Panc1 (cell line): ENCODE measurements around the gene ADARB1. TPM values are rescaled to one million over a fixed set of nuclear protein-coding genes. Genes with fewer than 3 reads are reported as not detected.
A peak's percentile ranks its signal among the peaks of the same experiment; 100 is the strongest.

ENCODE experiments used
- ATAC-seq: fragments of 200-7000 bp; cut with Tn5 transposase; 2 replicates; pipeline ENCODE4 v1.9.1; 2020; ENCODE audit warnings: mild to moderate bottlenecking, moderate library complexity
- Bru-seq: library from RNA; stranded (reverse); fragments of 400-500 nt; gene quantifications from one replicate; lab custom pipeline; 2021; lab: Mats Ljungman, UMichigan
- BruChase-seq, 2 experiments: library from RNA; stranded (reverse); fragments of 400-500 nt; gene quantifications; one replicate each; lab custom pipeline; 2021; lab: Mats Ljungman, UMichigan
- BruUV-seq: library from RNA; stranded (reverse); fragments of 400-500 nt; replicated peaks from 2 replicates; lab custom pipeline; 2021; lab: Mats Ljungman, UMichigan
- CTCF ChIA-PET: fragments of 300-600 bp; sonication (Branson Sonifier 250); formaldehyde crosslinking; loops from one replicate; lab custom pipeline; 2022; ENCODE audit warnings: antibody characterized with exemption; lab: Charles Lee
- POLR2A ChIA-PET: fragments of 300-600 bp; sonication (Branson Sonifier 250); formaldehyde crosslinking; loops from one replicate; lab custom pipeline; 2022; ENCODE audit warnings: antibody characterized with exemption; lab: Charles Lee
- DNase-seq: peaks from one replicate; pipeline ENCODE4 v3.0.0-alpha.2; 2010; ENCODE audit warnings: low read depth, low spot score
- H3K27ac ChIP-seq: 2 replicates; pipeline ENCODE4 v1.5.1; 2011; ENCODE audit warnings: mild to moderate bottlenecking, low read length, inconsistent platforms
- H3K27me3 ChIP-seq: fragments of 200-500 bp; sonication (Bioruptor generic); 2 replicates; pipeline ENCODE4 v1.6.0; 2014; ENCODE audit warnings: low read length, inconsistent platforms; ENCODE audit not compliant: control insufficient read depth, insufficient read depth
- H3K36me3 ChIP-seq: fragments of 200-500 bp; sonication (Bioruptor generic); 2 replicates; pipeline ENCODE4 v1.5.1; 2014; ENCODE audit warnings: inconsistent platforms, mild to moderate bottlenecking, low read length, moderate library complexity; ENCODE audit not compliant: control insufficient read depth, insufficient read depth
- H3K4me1 ChIP-seq: 2 replicates; pipeline ENCODE4 v1.5.1; 2011; ENCODE audit warnings: inconsistent platforms, mild to moderate bottlenecking, low read length, moderate library complexity; ENCODE audit not compliant: control insufficient read depth, insufficient read depth
- H3K4me3 ChIP-seq, 2 experiments: 2 replicates each; pipeline ENCODE4 v1.5.1; 2011 to 2012; ENCODE audit warnings: low read depth in 2 of 2, low read length in 2 of 2, mild to moderate bottlenecking in 2 of 2, inconsistent platforms in 1 of 2, moderate library complexity in 1 of 2
- H3K9me3 ChIP-seq: fragments of 200-500 bp; sonication (Bioruptor generic); 2 replicates; pipeline ENCODE4 v1.5.1; 2014; ENCODE audit warnings: low read depth, mild to moderate bottlenecking, inconsistent platforms, low read length, moderate library complexity; ENCODE audit not compliant: control insufficient read depth, insufficient read depth
- CTCF ChIP-seq: fragments of 450-650 bp; IDR thresholded peaks from 2 replicates; pipeline ENCODE4 v1.5.1; 2017; ENCODE audit warnings: mild to moderate bottlenecking
- POLR2AphosphoS5 ChIP-seq: IDR thresholded peaks from 2 replicates; pipeline ENCODE4 v1.6.1; 2012; ENCODE audit warnings: mild to moderate bottlenecking, low read depth, low read length, moderate library complexity
- SIN3A ChIP-seq: IDR thresholded peaks from 2 replicates; pipeline ENCODE4 v1.6.1; 2012; ENCODE audit warnings: low read depth, mild to moderate bottlenecking, low read length, moderate library complexity, borderline replicate concordance; ENCODE audit not compliant: insufficient read depth
- TCF7L2 ChIP-seq: IDR thresholded peaks from 2 replicates; pipeline ENCODE4 v1.6.1; 2011; ENCODE audit warnings: mild to moderate bottlenecking, low read depth, low read length, inconsistent platforms
- in situ Hi-C: cut with HindIII; loops from 2 replicates; pipeline ENCODE4 v1.10.0; 2016; ENCODE audit warnings: low sequenced_read_pairs, low pct_unique_long_range_greater_than_20kb
- intact Hi-C: fragments of 100-400 bp; cut with micrococcal nuclease; formaldehyde crosslinking; loops from one replicate; pipeline ENCODE4 v1.10.0; 2022; ENCODE audit not compliant: unreplicated experiment
- long read RNA-seq: library from polyadenylated mRNA; unstranded; transcript quantifications from one replicate; pipeline ENCODE4 v2.0.0, GENCODE V29; 2021; ENCODE audit not compliant: unreplicated experiment
- polyA plus RNA-seq: library from polyadenylated mRNA; unstranded; fragments of >200 nt; gene quantifications from one replicate; pipeline ENCODE4 v1.2.1, GENCODE V29; 2012; ENCODE audit warnings: missing spikeins; ENCODE audit not compliant: insufficient read length
- total RNA-seq: library from RNA; stranded (reverse); gene quantifications from one replicate; pipeline ENCODE4 v1.2.1, GENCODE V29; 2021; ENCODE audit not compliant: unreplicated experiment
- TF ChIP-seq, protein P1 (sequence below), 2 experiments: IDR thresholded peaks; 2 replicates each; pipeline ENCODE4 v1.6.1; 2011 to 2012; ENCODE audit warnings: low read depth in 2 of 2, control low read depth in 1 of 2, low read length in 1 of 2, mild to moderate bottlenecking in 1 of 2, moderate library complexity in 1 of 2; ENCODE audit not compliant: insufficient read depth in 1 of 2

The ADARB1 gene
- total RNA-seq = 15.0 TPM
- 9.3 TPM for polyA plus RNA-seq
- percentile 58 among the genes with signal in this experiment for Bru-seq, nascent RNA
- BruChase-seq, experiment 1, labeled RNA remaining after a 2-hour chase = percentile 70 among the genes with signal in this experiment
- BruChase-seq, experiment 2, labeled RNA remaining after a 6-hour chase = percentile 74 among the genes with signal in this experiment
- long read RNA-seq, partial matches to known transcripts = 10 of 39 reads
- long read RNA-seq, other reads (novel, unspliced or antisense) = 29 of 39 reads

GRCh38 chr21:45074048-45074817 is at the start of gene ADARB1:
ADARB1 (plus strand) TSS chr21:45074580; CDS start chr21:45171657, 97,077 bp downstream.
- H3K4me3 ChIP-seq = peak within 1 kb of the TSS; percentile 53 to 62
- peak within 1 kb of the TSS; percentile 51 for H3K27ac ChIP-seq
- no peaks in the 10 kb centered on the region for H3K9me3 ChIP-seq
- no peak for DNase-seq
- ChIA-PET POLR2A (no interaction called here), CTCF (interaction anchor here (0.6 to 0.7 kb wide), 2 partner anchors 142 to 273 kb away, joined by 3 to 5 read pairs; no protein-coding TSS in a partner anchor)
- BruUV-seq = no TSS peak
- H3K36me3 ChIP-seq = no peaks in the 10 kb centered on the region
- intact Hi-C loops (no loop called here), in situ Hi-C loops (no loop called here)
- no peaks in the 10 kb centered on the region for H3K27me3 ChIP-seq
- peaks cover 11% of the 10 kb centered on the region for H3K4me1 ChIP-seq
- TF ChIP-seq POLR2AphosphoS5 (no peak; the same call in none of the 2 replicates), SIN3A (peak; percentile 86; the same call in 1 of the 2 replicates)
- peak; percentile 79 for ATAC-seq

DNA sequence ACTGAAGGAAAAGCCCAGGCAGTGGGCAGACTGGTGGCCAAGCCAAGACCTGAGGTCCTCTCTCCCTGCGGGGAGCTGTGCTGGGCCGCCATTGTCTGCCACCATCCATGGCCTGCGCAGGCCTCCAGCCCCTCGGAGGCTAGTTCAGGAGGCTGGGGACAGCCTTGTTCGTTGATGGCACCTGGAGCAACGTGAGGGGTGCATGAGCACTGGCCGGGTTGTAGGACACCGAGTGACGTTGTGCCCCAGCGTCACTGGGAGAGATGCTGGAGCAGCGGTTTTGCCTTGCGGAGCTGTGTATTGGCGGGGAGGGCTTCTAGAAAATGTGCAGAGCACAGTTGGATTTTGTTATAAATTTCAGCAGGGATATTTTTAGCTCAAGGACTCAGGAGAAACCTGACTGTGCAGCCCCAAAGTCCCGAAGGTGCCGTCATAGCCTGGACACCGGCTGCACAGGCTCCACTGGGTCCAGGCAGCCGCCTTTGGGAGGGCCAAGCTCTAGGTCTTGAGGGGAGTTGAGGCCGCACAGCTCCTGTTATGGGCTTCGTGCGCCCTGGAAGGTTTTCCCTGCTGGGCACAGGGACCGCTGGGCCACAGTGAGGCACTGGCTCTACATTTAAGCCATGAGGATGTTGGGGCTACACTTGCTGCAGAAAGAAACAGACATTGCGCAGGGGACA is 48.2 kb upstream of the ADARB1 start:
- DNase-seq = no peak
- in situ Hi-C loops (no loop called here), intact Hi-C loops (no loop called here)
- Histone ChIP-seq H3K36me3 (no peaks in the 10 kb centered on the region), H3K4me1 (no peaks in the 10 kb centered on the region), H3K4me3 (no peak overlapping the region), H3K27ac (no peak overlapping the region), H3K9me3 (no peaks in the 10 kb centered on the region), H3K27me3 (no peaks in the 10 kb centered on the region)
- no peak for ATAC-seq
- ChIA-PET CTCF (no interaction called here), POLR2A (no interaction called here)
- no peak for TF ChIP-seq SIN3A
- BruUV-seq = no TSS peak

DNA sequence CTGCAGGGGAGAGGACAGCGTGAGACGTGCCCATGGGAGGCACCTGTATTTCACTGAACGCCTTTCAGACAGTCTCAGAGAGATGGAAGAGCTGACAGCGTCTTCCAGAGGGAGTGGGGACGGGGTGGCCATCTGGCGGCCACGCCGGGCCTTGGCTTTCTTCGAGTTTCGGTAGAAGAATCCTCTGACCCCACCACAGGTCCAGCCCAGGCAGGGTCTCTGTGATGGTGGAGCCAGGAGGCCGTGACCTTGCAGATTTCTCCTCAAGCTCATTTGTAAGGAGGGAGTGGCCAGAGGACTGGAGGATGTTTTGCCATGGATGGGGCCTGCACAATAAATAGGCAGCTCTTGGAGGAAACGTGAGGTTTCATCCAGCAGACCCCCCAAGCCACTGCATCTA is 47.6 kb upstream of the ADARB1 start:
- no peaks in the 10 kb centered on the region for H3K36me3 ChIP-seq
- BruUV-seq = no TSS peak
- DNase-seq (no peak), ATAC-seq (no peak)
- no peaks in the 10 kb centered on the region for H3K4me1 ChIP-seq
- H3K4me3 ChIP-seq = no peak overlapping the region
- intact Hi-C loops (no loop called here), in situ Hi-C loops (no loop called here)
- H3K9me3 ChIP-seq = no peaks in the 10 kb centered on the region
- no peaks in the 10 kb centered on the region for H3K27me3 ChIP-seq
- TF ChIP-seq POLR2AphosphoS5 (no peak), SIN3A (no peak), CTCF (no peak), TCF7L2 (no peak)
- TF ChIP-seq, protein P1, sequence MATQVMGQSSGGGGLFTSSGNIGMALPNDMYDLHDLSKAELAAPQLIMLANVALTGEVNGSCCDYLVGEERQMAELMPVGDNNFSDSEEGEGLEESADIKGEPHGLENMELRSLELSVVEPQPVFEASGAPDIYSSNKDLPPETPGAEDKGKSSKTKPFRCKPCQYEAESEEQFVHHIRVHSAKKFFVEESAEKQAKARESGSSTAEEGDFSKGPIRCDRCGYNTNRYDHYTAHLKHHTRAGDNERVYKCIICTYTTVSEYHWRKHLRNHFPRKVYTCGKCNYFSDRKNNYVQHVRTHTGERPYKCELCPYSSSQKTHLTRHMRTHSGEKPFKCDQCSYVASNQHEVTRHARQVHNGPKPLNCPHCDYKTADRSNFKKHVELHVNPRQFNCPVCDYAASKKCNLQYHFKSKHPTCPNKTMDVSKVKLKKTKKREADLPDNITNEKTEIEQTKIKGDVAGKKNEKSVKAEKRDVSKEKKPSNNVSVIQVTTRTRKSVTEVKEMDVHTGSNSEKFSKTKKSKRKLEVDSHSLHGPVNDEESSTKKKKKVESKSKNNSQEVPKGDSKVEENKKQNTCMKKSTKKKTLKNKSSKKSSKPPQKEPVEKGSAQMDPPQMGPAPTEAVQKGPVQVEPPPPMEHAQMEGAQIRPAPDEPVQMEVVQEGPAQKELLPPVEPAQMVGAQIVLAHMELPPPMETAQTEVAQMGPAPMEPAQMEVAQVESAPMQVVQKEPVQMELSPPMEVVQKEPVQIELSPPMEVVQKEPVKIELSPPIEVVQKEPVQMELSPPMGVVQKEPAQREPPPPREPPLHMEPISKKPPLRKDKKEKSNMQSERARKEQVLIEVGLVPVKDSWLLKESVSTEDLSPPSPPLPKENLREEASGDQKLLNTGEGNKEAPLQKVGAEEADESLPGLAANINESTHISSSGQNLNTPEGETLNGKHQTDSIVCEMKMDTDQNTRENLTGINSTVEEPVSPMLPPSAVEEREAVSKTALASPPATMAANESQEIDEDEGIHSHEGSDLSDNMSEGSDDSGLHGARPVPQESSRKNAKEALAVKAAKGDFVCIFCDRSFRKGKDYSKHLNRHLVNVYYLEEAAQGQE (IDR thresholded peaks at IDR 0.05; ENCODE audit: insufficient read depth in 1 of 2, low read depth in 2 of 2, low read length in 1 of 2) = no peak
- POLR2A ChIA-PET = no interaction called here
- CTCF ChIA-PET = no interaction called here
- H3K27ac ChIP-seq = no peak overlapping the region
